Neuron (in vitro differentiated cells): ENCODE measurements around the gene WIPF2.

Experiments
- H2AFZ ChIP-seq: one replicate; pipeline ENCODE4 v1.6.1; 2013; ENCODE audit warnings: low read depth, mild to moderate bottlenecking, inconsistent platforms, low read length, moderate library complexity
- H3K27me3 ChIP-seq: one replicate; pipeline ENCODE4 v1.6.1; 2013; ENCODE audit warnings: low read length; ENCODE audit not compliant: insufficient read depth
- H3K36me3 ChIP-seq: one replicate; pipeline ENCODE4 v1.6.1; 2013; ENCODE audit warnings: low read length; ENCODE audit not compliant: insufficient read depth
- H3K4me1 ChIP-seq: one replicate; pipeline ENCODE4 v1.6.1; 2013; ENCODE audit warnings: low read length; ENCODE audit not compliant: insufficient read depth
- H3K4me3 ChIP-seq: 2 replicates; pipeline ENCODE4 v1.5.1; 2013; ENCODE audit warnings: mild to moderate bottlenecking, low read length, moderate library complexity
- H3K9me3 ChIP-seq: one replicate; pipeline ENCODE4 v1.6.1; 2013; ENCODE audit warnings: low read length

The WIPF2 gene

DNA sequence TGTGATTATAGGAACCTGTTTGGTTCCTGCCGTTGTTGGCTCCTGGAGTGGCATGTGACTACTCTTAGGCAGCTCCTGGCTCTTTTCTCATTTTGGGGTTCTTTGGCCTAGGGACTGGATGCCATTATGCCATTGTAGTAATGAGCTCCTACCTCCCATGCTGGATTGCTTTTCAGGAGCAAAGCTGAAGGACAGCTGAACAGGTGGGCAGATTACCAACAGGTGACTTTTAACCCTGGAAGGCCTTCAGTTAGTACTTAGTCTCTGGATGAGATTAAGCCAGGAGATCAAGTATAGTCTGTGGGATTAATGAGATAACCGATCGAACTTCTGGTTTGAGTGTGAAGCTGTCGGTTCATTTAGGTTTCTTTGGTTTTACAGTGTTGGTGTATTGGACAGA is 25.2 kb downstream of the WIPF2 start:
- Histone ChIP-seq H3K27me3 (no peaks in the 10 kb centered on the region), H3K9me3 (no peaks in the 10 kb centered on the region), H2AFZ (no peak overlapping the region), H3K36me3 (no peaks in the 10 kb centered on the region), H3K4me1 (peaks cover 20% of the 10 kb centered on the region), H3K4me3 (no peak overlapping the region)

DNA sequence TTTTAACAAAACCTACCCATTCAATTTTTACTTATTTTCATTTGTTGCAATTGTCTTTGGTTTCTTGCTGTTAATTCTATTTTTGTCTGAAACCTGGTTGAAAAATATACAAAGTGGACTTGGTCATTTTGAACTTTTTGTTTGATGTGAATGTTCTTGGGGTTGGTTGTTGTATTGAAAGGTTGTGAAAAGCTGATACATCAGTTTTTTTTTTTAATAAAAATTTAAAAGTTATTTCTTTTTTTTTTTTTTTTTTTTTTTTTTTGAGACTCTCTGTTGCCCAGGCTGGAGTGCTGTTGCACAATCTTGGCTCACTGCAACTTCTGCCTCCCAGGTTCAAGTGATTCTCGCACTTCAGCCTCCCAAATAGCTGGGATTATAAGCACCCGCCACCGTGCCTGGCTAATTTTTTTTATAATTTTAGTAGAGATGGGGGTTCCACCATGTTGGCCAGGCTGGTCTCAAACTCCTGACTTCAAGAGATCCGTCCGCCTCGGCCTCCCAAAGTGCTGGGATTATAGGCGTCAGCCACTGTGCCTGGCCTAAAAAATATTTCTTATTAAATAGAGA is 28.9 kb downstream of the WIPF2 start:
- Histone ChIP-seq H3K27me3 (no peaks in the 10 kb centered on the region), H3K4me1 (peaks cover 7% of the 10 kb centered on the region), H3K9me3 (no peaks in the 10 kb centered on the region), H3K36me3 (no peaks in the 10 kb centered on the region), H3K4me3 (no peak overlapping the region), H2AFZ (no peak overlapping the region)

DNA sequence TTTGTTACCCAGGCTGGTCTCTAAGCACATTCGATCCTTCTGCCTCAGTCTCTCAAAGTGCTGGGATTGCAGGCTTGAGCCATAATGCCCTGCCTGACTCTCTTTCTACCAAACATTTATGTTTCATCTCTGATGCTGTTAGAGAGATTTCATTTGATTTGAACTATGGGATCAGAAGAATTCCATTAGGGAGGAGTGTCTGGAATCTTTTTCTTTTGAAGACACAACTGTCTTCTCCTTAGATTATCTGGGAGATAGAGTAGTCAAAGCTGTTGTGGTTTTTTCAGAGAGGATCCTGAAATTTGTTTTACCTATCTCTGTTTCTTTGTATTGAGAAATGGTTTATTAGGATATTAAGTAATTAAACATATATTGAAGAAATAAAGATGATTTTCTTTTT is 29.4 kb downstream of the WIPF2 start:
- Histone ChIP-seq H2AFZ (no peak overlapping the region), H3K4me1 (peaks cover 7% of the 10 kb centered on the region), H3K36me3 (no peaks in the 10 kb centered on the region), H3K9me3 (no peaks in the 10 kb centered on the region), H3K4me3 (no peak overlapping the region), H3K27me3 (no peaks in the 10 kb centered on the region)

DNA sequence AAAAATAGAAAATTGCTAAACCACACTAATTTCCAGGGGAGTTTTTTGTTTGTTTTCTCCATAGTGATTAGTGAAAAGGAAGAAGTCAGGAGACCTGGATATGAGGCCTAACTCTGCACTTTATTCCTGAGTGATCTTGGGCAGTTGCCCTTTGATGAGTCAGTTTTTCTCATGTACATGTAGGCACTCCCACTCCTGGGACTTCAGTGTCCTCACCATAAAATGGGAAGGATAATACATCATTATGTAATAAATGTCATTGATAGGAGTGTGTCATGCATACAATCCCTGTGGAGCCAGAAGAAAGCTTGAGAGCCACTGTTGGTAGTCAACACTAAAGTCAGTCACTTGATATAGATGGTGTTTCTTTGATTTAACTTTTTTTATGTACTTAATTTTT is 32.5 kb downstream of the WIPF2 start:
- Histone ChIP-seq H3K36me3 (peaks cover 6% of the 10 kb centered on the region), H3K4me1 (peaks cover 7% of the 10 kb centered on the region), H2AFZ (no peak overlapping the region), H3K9me3 (no peaks in the 10 kb centered on the region), H3K4me3 (no peak overlapping the region), H3K27me3 (no peaks in the 10 kb centered on the region)

DNA sequence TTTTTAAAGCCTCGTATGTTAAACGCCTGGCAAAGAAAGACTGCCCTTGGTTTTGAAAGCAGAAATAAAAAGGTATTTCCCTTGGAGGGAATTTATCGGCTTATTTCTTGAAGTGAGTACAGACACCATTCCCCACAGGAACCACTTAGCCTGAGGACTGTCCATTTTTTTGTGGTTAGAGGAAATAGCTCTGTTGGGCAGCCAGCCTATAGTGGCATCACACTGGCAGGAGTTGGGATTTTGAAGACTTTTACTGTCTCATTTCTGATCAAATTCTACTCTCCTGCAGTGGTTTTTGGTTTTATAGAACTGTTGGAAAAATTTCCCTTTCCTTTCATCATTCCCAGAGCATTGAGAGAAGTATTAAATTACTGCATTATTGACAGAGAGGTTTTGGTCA is 34.5 kb downstream of the WIPF2 start:
- no peaks in the 10 kb centered on the region for H3K27me3 ChIP-seq
- H3K4me3 ChIP-seq: no peak overlapping the region
- peaks cover 20% of the 10 kb centered on the region for H3K36me3 ChIP-seq
- no peak overlapping the region for H2AFZ ChIP-seq
- no peaks in the 10 kb centered on the region for H3K9me3 ChIP-seq
- H3K4me1 ChIP-seq: peaks cover 7% of the 10 kb centered on the region

DNA sequence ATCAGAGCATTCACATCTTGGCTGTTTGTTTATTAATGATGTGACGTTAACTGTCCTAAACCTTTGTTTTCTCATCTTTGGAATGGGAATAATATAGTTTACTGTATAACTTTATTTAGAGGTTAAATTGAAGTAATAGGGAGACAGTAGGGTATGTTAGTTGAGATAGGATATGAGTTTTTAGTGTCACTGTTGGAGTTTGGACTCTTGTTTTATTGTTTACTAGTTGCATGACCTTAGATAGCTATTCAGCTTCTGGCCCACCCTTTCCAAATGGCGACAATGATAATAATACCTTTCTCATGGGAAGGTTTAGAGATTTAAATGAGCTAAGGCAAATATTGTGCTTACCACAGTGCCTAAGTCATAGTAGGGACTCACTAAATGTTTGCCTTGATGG is 40.4 kb downstream of the WIPF2 start:
- Histone ChIP-seq H2AFZ (no peak overlapping the region), H3K4me1 (no peaks in the 10 kb centered on the region), H3K27me3 (no peaks in the 10 kb centered on the region), H3K4me3 (no peak overlapping the region), H3K9me3 (no peaks in the 10 kb centered on the region), H3K36me3 (peaks cover 50% of the 10 kb centered on the region)

DNA sequence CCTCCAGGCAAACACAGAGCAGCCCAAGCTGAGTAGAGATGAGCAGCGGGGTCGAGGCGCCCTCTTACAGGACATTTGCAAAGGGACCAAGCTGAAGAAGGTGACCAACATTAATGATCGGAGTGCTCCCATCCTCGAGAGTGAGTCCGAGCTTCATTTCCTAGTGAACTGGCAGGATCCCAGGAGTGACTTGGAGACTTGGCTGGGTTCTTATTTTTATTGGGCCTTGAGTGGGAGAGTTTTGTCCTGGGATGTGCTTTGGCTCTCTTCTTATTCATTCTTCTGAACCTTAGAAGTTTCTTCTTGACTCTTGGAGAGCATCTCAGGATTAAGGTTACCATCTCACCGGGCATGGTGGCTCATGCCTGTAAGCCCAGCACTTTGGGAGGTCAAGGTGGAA is 41.4 kb downstream of the WIPF2 start:
- H3K9me3 ChIP-seq: no peaks in the 10 kb centered on the region
- no peaks in the 10 kb centered on the region for H3K27me3 ChIP-seq
- no peaks in the 10 kb centered on the region for H3K4me1 ChIP-seq
- no peak overlapping the region for H3K4me3 ChIP-seq
- no peak overlapping the region for H2AFZ ChIP-seq
- H3K36me3 ChIP-seq: peaks cover 59% of the 10 kb centered on the region

DNA sequence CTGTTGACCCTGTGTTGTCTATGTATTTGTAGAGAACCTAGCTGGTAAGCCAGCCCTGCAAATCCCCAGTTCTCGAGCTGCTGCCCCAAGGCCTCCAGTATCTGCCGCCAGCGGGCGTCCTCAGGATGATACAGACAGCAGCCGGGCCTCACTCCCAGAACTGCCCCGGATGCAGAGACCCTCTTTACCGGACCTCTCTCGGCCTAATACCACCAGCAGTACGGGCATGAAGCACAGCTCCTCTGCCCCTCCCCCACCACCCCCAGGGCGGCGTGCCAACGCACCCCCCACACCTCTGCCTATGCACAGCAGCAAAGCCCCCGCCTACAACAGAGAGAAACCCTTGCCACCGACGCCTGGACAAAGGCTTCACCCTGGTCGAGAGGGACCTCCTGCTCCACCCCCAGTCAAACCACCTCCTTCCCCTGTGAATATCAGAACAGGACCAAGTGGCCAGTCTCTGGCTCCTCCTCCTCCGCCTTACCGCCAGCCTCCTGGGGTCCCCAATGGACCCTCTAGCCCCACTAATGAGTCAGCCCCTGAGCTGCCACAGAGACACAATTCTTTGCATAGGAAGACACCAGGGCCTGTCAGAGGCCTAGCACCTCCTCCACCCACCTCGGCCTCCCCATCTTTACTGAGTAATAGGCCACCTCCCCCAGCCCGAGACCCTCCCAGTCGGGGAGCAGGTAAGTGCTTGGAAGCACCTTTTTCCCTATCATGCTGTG is 45.5 kb downstream of the WIPF2 start:
- Histone ChIP-seq H3K27me3 (no peaks in the 10 kb centered on the region), H3K4me1 (no peaks in the 10 kb centered on the region), H3K4me3 (no peak overlapping the region), H3K36me3 (peaks cover 57% of the 10 kb centered on the region), H2AFZ (no peak overlapping the region), H3K9me3 (no peaks in the 10 kb centered on the region)

DNA sequence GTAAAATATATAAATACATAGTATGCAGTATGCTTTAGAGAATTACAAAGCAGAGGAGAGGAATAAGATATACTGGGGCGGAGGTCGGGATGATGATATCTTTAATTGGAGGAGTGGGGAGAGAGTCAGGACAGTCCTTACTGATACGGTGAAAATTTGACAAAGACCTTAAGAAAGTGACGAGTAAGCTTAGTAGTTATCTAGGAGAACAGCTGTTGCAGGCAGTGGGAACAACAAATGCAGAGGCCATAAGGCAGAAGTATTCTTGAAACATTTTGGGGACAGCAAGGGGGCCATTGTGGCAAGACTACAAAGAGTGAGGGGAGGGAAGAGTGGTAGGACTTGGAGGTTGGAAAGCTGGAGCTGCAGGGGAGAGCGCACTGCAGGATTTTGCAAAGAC is 46.2 kb downstream of the WIPF2 start:
- Histone ChIP-seq H3K4me1 (no peaks in the 10 kb centered on the region), H3K36me3 (peaks cover 53% of the 10 kb centered on the region), H3K9me3 (no peaks in the 10 kb centered on the region), H3K27me3 (no peaks in the 10 kb centered on the region), H3K4me3 (no peak overlapping the region), H2AFZ (no peak overlapping the region)

DNA sequence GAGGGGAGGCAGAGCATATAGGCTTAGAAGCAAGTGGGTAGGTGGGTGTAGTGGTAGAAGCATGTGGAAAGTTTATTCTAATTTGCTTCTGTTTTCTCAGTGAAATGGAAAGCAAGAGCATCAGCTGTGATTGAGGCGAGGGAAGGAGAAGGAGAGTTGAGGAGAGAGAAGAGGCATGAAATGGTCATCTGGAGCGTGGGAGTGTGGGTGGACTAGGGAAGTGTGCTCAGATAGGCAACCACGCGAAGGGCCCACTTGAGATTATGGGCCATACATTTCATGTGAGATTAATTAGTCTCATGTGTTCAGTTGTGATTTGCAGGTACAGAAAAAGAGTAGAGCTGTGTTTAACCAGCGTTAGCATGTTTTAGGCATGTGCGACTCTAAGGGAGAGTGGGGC is 47.8 kb downstream of the WIPF2 start:
- H2AFZ ChIP-seq: no peak overlapping the region
- H3K9me3 ChIP-seq: no peaks in the 10 kb centered on the region
- no peak overlapping the region for H3K4me3 ChIP-seq
- no peaks in the 10 kb centered on the region for H3K4me1 ChIP-seq
- H3K36me3 ChIP-seq: peaks cover 58% of the 10 kb centered on the region
- no peaks in the 10 kb centered on the region for H3K27me3 ChIP-seq

DNA sequence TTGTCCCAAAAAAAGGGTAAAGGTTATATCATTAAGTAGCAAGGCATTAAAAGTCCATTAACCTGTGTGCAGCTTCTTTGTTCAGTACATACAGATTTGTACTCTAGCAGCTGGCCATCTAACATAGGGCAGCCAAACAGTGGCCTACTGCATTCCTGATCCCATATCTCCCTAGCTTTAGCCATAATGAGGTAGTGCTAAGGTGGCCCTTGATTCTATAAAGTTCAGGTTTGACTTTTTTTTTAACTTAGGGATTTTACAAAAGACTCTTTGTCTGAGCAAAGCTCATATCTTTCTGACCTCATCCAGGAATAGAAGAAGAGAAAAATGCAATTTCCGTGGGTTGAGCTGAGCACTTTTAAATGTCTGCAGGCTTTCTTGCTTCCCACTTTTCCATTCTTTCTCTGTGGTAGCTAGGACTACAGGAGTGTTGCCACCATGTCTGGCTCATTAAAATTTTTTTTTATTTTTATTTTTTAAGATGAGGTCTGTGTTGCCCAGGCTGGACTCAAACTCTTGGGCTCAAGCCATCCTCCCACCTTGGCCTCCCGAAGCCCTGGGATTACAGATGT is 49.1 kb downstream of the WIPF2 start:
- Histone ChIP-seq H2AFZ (no peak overlapping the region), H3K4me3 (no peak overlapping the region), H3K36me3 (peaks cover 58% of the 10 kb centered on the region), H3K9me3 (no peaks in the 10 kb centered on the region), H3K27me3 (no peaks in the 10 kb centered on the region), H3K4me1 (no peaks in the 10 kb centered on the region)

DNA sequence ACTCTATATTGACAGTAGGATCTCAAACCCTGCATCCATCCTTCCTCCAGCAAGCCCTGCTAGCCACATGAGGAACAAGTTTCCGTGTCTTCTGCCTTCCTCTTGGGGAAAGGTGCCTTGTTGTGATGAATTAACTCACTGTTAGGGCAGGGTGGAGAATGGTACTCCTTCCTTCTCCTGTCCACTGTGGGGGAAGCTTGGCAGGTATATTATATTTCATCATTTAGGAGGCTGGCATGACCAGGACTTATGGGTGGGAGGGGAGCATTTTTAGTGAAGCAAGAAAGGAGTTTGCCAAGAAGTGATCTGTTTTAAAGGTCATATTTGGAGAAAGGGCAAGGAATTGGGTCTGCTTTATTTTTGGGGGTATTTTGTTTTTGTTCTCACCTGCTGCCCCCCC is 59.3 kb downstream of the WIPF2 start:
- no peaks in the 10 kb centered on the region for H3K27me3 ChIP-seq
- H2AFZ ChIP-seq: no peak overlapping the region
- H3K4me1 ChIP-seq: no peaks in the 10 kb centered on the region
- H3K9me3 ChIP-seq: no peaks in the 10 kb centered on the region
- H3K36me3 ChIP-seq: peaks cover 67% of the 10 kb centered on the region
- H3K4me3 ChIP-seq: no peak overlapping the region

DNA sequence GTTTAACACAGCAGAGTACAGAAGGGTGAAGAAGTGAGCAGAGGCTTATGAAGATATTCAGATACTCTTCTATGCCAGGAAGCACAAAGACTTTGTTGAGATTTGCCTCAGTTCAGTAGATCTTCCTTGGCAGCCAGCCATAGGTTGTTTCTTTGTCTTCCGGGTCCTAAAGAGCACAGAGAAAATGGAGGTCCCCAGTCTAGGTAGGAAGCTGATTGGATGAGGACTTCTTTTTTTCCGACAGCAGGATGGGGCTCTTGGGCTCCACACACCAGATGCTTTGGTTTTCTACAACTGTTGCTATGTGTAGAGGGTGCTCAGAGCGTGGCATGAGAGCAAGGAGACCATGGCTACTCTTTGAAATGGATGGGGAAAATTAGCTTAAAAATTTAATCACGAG is 60.3 kb downstream of the WIPF2 start:
- no peaks in the 10 kb centered on the region for H3K9me3 ChIP-seq
- H3K4me1 ChIP-seq: no peaks in the 10 kb centered on the region
- H3K36me3 ChIP-seq: peaks cover 59% of the 10 kb centered on the region
- H3K4me3 ChIP-seq: no peak overlapping the region
- H3K27me3 ChIP-seq: no peaks in the 10 kb centered on the region
- no peak overlapping the region for H2AFZ ChIP-seq

DNA sequence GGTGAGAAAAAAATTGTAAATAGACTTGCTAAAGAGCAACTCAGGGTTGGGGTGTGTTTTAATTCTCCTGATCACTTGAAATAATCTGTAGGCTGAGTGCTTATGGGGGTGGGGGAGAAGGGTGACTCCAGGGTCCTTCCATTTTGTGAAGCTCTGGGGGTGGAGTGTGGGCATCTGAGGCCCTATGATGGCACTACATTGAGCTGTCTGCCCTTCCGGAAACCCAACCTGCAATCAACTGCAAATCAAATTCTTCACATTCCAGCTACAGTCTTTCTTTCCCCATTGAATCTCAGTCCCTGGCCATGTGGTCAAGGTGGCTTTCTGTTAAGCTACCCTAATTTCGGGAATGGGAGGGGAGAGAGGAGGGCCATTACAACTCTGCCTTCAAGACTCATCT is 62.6 kb downstream of the WIPF2 start:
- Histone ChIP-seq H3K9me3 (no peaks in the 10 kb centered on the region), H3K4me3 (no peak overlapping the region), H2AFZ (no peak overlapping the region), H3K36me3 (peaks cover 42% of the 10 kb centered on the region), H3K27me3 (no peaks in the 10 kb centered on the region), H3K4me1 (no peaks in the 10 kb centered on the region)
